Myocyte (in vitro differentiated cells): Measurements from ENCODE around the gene RAD23A. TPM values are rescaled to one million over a fixed set of nuclear protein-coding genes. Genes with fewer than 3 reads are reported as not detected.
"Not testable (repeated sequence)": the region's sequence is repeated elsewhere in the genome, so short reads cannot be mapped to it uniquely, and the experiment has no call there.

Source experiments
- DNase-seq: peaks from one replicate; pipeline ENCODE4 v3.0.0-alpha.2; 2012; ENCODE audit warnings: low read depth
- total RNA-seq: library from RNA; depleted of rRNA; stranded (reverse); fragments of >200 nt; gene quantifications from 2 replicates; pipeline ENCODE4 v1.2.3, GENCODE V29; 2014

RAD23A gene
- total RNA-seq, 1 donor from 2014 or later, result 199 TPM

DNA sequence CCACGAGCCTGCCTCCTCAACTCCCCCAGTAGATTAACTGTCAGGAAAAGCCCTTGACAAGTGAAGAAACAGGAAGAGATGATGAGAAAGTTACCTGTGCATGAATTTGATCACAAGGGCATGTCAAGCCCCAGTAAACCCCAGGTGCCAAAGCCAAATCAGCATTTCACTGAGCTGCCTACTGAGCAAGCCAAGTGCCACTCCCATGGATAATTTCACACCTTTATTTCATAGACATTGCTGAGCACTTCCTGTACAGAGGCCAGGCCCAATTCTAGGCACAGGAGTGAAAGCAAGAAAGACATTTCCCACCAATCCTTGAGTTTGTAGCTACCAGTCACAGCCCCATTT, 8.9 kb downstream of the RAD23A start:
- no peak for DNase-seq

- DNase-seq, result not testable (repeated sequence)
Measured at GRCh38 chr19:12955575-12955974, 9.9 kb downstream of the RAD23A start.

DNA sequence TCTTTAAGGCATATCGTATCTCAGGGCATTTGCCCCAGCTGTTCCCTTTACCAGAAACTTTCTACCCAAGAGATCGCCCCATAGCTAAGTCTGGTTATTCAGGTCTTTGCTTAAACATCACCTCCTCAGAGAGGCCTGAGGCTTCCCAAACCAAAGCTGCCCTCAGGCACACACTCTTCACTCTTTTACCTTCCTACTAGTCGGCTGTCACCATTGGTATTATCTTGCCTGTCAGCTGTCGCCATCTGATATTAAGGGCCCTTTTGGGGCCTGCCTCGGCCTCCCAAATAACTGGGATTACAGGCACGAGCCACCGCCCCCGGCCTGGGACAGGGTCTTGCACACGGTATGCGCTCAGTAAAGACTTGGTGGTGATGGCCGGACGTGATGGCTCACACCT, 10.3 kb downstream of the RAD23A start:
- peak; percentile 28 for DNase-seq

DNA sequence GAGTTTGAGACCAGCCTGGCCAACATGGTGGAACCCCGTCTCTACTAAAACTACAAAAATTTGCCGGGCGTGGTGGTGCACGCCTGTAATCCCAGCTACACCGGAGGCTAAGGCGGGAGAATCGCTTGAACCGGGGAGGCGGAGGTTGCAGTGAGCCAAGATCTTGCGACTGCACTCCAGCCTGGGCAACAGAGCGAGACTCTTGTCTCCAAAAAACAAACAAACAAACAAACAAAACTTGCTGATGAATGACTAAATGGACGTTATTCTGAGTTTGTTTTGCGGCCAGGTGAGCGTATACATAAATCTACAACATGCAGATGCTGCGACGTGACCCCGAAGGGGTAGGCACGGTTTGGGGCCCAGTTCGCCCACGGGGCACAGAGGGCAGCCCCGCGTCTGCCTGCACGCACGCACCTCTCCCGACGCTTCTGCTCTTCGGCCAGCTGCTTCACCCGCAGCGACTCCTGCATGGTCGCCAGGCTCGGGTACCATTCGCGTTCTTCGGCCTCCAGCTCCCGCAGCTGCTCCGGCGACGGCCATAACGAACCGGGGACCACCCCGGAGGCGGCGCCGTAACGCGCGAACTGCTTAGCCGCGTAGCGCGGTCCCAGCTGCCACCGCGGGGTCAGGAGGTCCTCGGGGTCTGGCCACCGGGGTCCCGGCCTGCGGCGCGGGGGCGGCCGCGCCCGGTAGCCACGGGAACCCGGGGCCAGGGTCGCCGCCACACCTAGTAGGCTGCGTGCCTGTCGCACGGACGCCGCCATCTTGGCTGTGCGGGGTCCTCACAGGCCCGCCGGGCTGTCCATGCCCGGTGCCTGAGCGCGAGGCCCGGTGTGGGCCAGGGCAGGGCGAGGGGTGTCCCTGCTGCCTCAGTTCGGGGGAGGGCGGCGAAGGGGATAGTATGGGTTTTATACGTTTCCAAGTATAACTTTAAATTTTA, 11.1 kb downstream of the RAD23A start, which contains the start of gene GADD45GIP1:
GADD45GIP1 (minus strand) TSS at position 778 of the 943 bp plus-strand sequence; CDS start at position 767, 11 bp downstream.
- peak; percentile 85 for DNase-seq

GRCh38 chr19:12957389-12957952, 11.8 kb downstream of the RAD23A start:
- DNase-seq, result not testable (repeated sequence)

- no peak for DNase-seq
Measured at GRCh38 chr19:12959481-12959880, 13.8 kb downstream of the RAD23A start.

GRCh38 chr19:12965017-12965811, 19.6 kb downstream of the RAD23A start:
- DNase-seq, result peak; percentile 83

GRCh38 chr19:12965812-12966135, 20.1 kb downstream of the RAD23A start:
- no peak for DNase-seq

GRCh38 chr19:12967907-12968306, 22.2 kb downstream of the RAD23A start:
- no peak for DNase-seq

- DNase-seq, result no peak
Measured at GRCh38 chr19:12969292-12969988, 23.8 kb downstream of the RAD23A start, which contains the start of gene DAND5. TSS of gene DAND5 (plus strand) at chr19:12969576. CDS start at chr19:12969661, 85 bp downstream.

- DNase-seq, result no peak
Measured at GRCh38 chr19:12970070-12970820, 24.6 kb downstream of the RAD23A start.

- DNase-seq, result no peak
Measured at GRCh38 chr19:12973236-12973635, 27.6 kb downstream of the RAD23A start.

DNA sequence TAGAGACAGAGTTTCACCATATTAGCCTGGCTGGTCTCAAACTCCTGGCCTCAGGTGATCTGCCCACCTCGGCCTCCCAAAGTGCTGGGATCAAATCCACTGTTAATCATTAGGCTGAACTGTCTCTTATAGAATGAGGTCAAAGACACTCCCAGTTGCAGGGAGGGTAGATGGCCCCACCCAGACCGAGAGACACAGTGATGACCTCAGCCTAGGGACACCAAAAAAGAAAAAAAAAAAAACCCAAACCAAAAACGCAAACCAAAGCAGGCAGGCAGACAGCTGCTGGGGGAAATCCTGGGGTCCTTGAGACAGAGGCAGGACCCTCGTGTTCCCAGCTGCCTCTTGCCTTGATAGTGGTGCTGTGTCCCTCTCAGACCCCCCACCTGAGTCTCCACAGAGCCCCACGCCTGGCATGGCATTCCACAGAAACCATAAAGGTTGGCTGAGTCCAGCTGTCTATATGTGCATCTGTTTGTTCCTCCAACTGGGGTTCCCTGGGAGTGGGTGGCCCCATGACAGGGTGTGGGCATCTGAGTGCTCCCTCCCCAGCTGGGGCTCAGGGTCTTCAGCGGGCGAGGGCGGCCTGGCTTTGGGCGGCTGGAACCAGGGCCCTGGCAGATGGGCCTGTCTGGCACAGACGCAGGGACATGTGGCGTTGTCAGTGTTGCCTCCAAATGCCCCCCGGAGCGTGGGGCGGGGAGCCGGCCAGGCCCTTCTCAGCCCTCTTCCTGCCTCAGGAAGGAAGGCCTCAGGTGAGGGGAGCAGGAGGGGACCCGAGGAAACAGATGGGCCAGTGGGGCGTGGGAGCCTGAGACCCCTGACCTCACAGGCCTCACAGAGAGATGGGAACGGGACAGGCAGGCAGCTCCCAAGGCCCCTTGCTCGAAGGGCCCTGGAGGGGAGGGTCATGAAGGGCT, 28.9 kb downstream of the RAD23A start:
- peak; percentile 38 for DNase-seq

DNA sequence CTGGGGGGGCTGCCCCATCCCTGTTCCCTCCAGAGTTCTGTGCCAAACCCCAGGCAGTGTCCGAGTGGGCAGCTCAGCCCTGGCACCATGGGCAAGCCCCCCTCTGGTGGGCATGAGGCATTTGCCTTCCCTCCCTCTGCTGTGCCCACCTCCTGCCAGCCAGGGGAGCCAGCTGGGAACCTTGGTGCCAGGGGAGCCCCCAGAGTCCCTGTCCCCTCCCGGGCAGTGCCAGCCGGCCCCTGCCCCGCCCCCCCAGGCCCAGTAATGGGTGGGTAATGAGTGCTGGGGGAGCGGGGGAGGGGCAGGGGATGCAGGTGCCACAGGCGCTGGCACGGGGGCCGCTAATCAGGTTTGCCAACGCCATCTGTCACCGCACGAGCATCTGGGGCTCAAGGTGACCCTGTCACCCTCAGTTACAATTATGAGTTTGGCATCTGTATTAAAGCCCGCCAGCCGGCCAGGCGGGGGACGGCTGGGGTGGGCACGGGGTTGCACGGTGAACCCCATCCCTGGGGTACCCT, 29.6 kb downstream of the RAD23A start:
- DNase-seq, result no peak

DNA sequence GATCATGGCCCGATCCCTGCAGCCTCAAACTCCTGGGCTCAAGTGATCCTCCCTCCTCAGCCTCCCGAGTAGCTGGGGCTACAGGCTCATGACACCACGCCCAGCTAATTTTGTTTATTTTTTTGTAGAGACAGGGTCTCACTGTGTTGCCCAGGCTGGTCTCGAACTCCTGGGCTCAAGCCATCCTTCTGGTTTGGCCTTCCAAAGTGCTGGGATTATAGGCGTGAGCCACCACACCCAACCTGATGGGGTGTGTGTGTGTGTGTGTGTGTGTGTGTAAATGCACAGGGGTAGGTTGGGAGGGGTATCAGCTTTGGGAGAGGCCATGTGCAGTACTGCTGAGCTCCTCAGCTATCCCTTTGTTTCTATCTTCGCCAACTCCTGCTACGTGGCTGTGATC, 30.4 kb downstream of the RAD23A start:
- not testable (repeated sequence) for DNase-seq

DNA sequence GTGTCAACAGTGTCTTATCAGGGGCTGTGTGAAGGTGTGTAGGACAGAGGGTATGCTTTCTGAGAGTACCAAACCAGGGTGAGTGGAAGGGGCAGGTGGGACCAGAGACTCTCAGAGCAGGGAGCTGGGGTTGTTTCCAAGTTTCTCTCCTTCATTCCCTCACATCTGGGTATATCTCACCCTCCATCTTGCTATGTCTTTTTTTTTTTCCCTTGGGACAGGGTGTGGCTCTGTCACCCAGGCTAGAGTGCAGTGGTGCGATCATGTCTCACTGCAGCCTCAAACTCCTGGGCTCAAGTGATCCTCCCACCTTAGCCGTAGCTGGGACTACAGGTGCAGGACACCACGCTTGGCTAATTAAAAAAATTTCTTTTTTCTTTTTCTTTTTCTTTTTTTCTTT, 34.3 kb downstream of the RAD23A start:
- no peak for DNase-seq

GRCh38 chr19:12982648-12983047, 37.0 kb downstream of the RAD23A start:
- no peak for DNase-seq

DNA sequence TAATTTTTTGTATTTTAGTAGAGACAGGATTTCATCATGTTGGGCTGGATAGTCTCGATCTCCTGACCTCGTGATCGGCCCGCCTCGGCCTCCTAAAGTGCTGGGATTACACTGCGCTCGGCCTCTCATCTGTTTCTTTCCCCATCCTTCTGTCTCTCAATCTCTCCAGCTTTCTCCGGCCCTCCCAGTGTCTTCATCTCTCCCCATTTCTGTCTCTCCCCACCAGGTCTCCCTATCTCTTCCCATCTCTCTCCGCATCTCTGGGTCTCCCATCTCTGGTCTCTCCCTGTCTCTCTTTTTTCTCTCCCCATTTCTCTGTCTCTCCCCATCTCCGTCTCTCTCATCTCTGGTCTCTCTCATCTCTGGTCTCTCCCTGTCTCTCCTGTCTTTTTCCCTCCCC, 37.4 kb downstream of the RAD23A start:
- no peak for DNase-seq

GRCh38 chr19:12983542-12984142, 38.0 kb downstream of the RAD23A start:
- peak; percentile 77 for DNase-seq
